GM12892 (cell line): Measurements from ENCODE around the gene SLC4A3.

Experiments
- POLR2A ChIP-seq: IDR thresholded peaks from 2 replicates; pipeline ENCODE4 v1.6.1; 2011; ENCODE audit warnings: low read depth, low read length, control low read depth
- POLR2AphosphoS5 ChIP-seq: IDR thresholded peaks from 2 replicates; pipeline ENCODE4 v1.6.1; 2011; ENCODE audit warnings: low read depth, low read length, control low read depth
- TAF1 ChIP-seq: IDR thresholded peaks from 2 replicates; pipeline ENCODE4 v1.6.1; 2011; ENCODE audit warnings: low read depth, mild to moderate bottlenecking, control low read depth, low read length, borderline replicate concordance

DNA sequence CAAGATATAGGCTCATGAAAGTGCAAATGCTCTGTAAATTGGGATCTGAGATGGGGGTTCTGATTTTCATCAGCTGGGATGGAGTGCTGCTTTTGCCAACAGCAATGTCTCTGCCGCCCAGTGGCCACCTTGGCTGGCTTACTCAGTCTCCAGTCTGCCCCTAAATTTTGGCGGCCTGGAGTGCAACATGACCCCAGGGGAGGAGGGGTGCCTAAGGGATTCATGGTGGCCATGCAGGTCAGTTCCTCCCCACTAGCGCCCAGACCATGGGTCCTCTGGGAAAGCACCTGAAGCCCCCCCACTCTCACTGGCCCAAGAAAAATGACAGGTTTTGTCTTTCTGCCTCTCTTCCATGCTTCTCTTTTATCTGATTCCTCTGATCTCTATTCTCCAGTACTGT is 45.0 kb downstream of the SLC4A3 start:
- TF ChIP-seq TAF1: no peak
- no peak for TF ChIP-seq POLR2AphosphoS5
- no peak for TF ChIP-seq POLR2A
